ENCODE results near the gene CRAMP1.

GRCh38 chr16:1701216-1701878, 89.2 kb downstream of the CRAMP1 start:
- TF ChIP-seq EZH2phosphoT487 (IDR thresholded peaks at IDR 0.05; ENCODE audit: insufficient read depth, low read depth) (no peak), EZH2 (IDR thresholded peaks at IDR 0.05; ENCODE audit: insufficient read depth, poor library complexity, severe bottlenecking) (no peak)

All from GM23248 (cell line).